Measurements from ENCODE around the gene APOA1. TPM values are rescaled to one million over a fixed set of nuclear protein-coding genes. Genes with fewer than 3 reads are reported as not detected.

APOA1 gene
- polyA plus RNA-seq, 5 donors: 3.3 to 33.2 (median 4.4) TPM

- no peak for DNase-seq
Observed at GRCh38 chr11:116860303-116860702, 22.9 kb upstream of the APOA1 start.

GRCh38 chr11:116859175-116859574, 21.8 kb upstream of the APOA1 start:
- no peak for DNase-seq

- no peak for DNase-seq
Observed at GRCh38 chr11:116857936-116858335, 20.5 kb upstream of the APOA1 start.

- no peak for DNase-seq
Observed at GRCh38 chr11:116857316-116857715, 19.9 kb upstream of the APOA1 start.

GRCh38 chr11:116856423-116856822, 19.0 kb upstream of the APOA1 start:
- DNase-seq: no peak

- DNase-seq: no peak
Observed at GRCh38 chr11:116855413-116855812, 18.0 kb upstream of the APOA1 start.

- DNase-seq: no peak
Observed at GRCh38 chr11:116853461-116854073, 16.1 kb upstream of the APOA1 start.

GRCh38 chr11:116852261-116853031, 15.0 kb upstream of the APOA1 start:
- DNase-seq: no peak

- DNase-seq: no peak
Observed at GRCh38 chr11:116851626-116852025, 14.2 kb upstream of the APOA1 start.

GRCh38 chr11:116849486-116849885, 12.1 kb upstream of the APOA1 start:
- DNase-seq: no peak

- no peak for DNase-seq
Observed at GRCh38 chr11:116849060-116849459, 11.6 kb upstream of the APOA1 start.

- DNase-seq: no peak
Observed at GRCh38 chr11:116847612-116848011, 10.2 kb upstream of the APOA1 start.

GRCh38 chr11:116844722-116845121, 7.3 kb upstream of the APOA1 start:
- DNase-seq: no peak

- DNase-seq: no peak
Observed at GRCh38 chr11:116843661-116844060, 6.2 kb upstream of the APOA1 start.

- no peak for DNase-seq
Observed at GRCh38 chr11:116842909-116843308, 5.5 kb upstream of the APOA1 start.

- no peak for DNase-seq
Observed at GRCh38 chr11:116842117-116842516, 4.7 kb upstream of the APOA1 start.

GRCh38 chr11:116840746-116841296, 3.4 kb upstream of the APOA1 start:
- no peak for DNase-seq

- DNase-seq: peak in 1 of 2 donors; percentile 48
Observed at GRCh38 chr11:116840224-116840745, 2.9 kb upstream of the APOA1 start.

- no peak for DNase-seq
Observed at GRCh38 chr11:116838321-116839084, 1.1 kb upstream of the APOA1 start.

- no peak for DNase-seq
Observed at GRCh38 chr11:116836632-116836991, 810 bp downstream of the APOA1 start.

- DNase-seq: peak; percentile 99
Observed at GRCh38 chr11:116835791-116836631, 1.4 kb downstream of the APOA1 start.
